ENCODE results near the gene ALDH5A1. TPM values are rescaled to one million over a fixed set of nuclear protein-coding genes. Genes with fewer than 3 reads are reported as not detected.

Gene ALDH5A1
- total and polyA plus RNA-seq, 2 donors (not counting 1 experiment from before 2014, with no cell fraction given), result 5.7 to 26.3 TPM

DNA sequence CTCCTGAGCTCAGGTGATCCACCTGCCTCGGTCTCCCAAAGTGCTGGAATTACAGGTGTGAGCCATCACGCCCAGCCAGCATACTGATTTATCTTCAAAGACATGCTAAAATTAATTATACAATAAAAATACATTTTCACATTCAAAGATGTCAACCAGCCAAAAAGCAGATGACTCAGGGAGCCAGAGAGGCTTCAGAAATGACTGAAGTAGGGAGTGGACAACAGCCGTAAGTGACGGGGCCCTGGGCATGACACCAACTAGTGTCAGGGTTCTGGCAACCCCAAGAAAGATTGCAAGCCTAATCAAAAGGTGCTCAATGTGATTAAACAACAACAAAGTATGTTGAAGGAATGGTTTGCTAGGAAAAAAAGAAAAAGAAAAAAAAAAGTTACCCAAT is 33.8 kb upstream of the ALDH5A1 start:
- TF ChIP-seq EZH2 (IDR thresholded peaks at IDR 0.05; ENCODE audit: borderline replicate concordance, insufficient read depth, low read depth, low read length, poor library complexity, severe bottlenecking), result no peak
- TF ChIP-seq, protein P1, sequence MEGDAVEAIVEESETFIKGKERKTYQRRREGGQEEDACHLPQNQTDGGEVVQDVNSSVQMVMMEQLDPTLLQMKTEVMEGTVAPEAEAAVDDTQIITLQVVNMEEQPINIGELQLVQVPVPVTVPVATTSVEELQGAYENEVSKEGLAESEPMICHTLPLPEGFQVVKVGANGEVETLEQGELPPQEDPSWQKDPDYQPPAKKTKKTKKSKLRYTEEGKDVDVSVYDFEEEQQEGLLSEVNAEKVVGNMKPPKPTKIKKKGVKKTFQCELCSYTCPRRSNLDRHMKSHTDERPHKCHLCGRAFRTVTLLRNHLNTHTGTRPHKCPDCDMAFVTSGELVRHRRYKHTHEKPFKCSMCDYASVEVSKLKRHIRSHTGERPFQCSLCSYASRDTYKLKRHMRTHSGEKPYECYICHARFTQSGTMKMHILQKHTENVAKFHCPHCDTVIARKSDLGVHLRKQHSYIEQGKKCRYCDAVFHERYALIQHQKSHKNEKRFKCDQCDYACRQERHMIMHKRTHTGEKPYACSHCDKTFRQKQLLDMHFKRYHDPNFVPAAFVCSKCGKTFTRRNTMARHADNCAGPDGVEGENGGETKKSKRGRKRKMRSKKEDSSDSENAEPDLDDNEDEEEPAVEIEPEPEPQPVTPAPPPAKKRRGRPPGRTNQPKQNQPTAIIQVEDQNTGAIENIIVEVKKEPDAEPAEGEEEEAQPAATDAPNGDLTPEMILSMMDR (IDR thresholded peaks at IDR 0.05), result no peak
- Mint-ChIP-seq H3K4me3 (no peak overlapping the region), H3K27me3 (no peaks in the 10 kb centered on the region), H3K4me1 (no peaks in the 10 kb centered on the region), H3K9me3 (ENCODE audit: insufficient read depth) (no peaks in the 10 kb centered on the region), H3K27ac (no peak overlapping the region)
- no peak overlapping the region for H2AFZ ChIP-seq (ENCODE audit: insufficient read depth, low read depth, low read length, poor library complexity, severe bottlenecking)
- POLR2A ChIA-PET, result no interaction called here
- 93% methylated on average over 3 of the region's 4 CpGs for WGBS (ENCODE audit: insufficient coverage)
- H3K4me1 ChIP-seq (ENCODE audit: control insufficient read depth in 2 of 2, insufficient read depth in 2 of 2, low read length in 2 of 2), result no peaks in the 10 kb centered on the region
- no peak overlapping the region for H3K4me2 ChIP-seq (replicated peaks; ENCODE audit: low read depth, low read length, poor library complexity, severe bottlenecking)
- H4K20me1 ChIP-seq (ENCODE audit: control insufficient read depth, insufficient read depth, low read length, poor library complexity, severe bottlenecking), result no peaks in the 10 kb centered on the region
- DNase-seq (no peak), ATAC-seq (ENCODE audit: low read depth) (no peak)
- H3K9me3 ChIP-seq (ENCODE audit: control extremely low read depth in 1 of 3, control insufficient read depth in 2 of 3, insufficient read depth in 1 of 3, low read length in 2 of 3), result no peaks in the 10 kb centered on the region
- no peaks in the 10 kb centered on the region for H3K79me2 ChIP-seq (ENCODE audit: control insufficient read depth, insufficient read depth, low read length)
- H3K27ac ChIP-seq (ENCODE audit: low read length in 2 of 2), result no peak overlapping the region
- CTCF ChIA-PET, result no interaction called here
- no peak overlapping the region for H3K9ac ChIP-seq (ENCODE audit: low read length)
- H3K36me3 ChIP-seq (replicated peaks in 1 of 2; ENCODE audit: control extremely low read depth in 1 of 2, control insufficient read depth in 1 of 2, extremely low read depth in 1 of 2, insufficient read depth in 2 of 2, low read length in 1 of 2), result no peaks in the 10 kb centered on the region
- no peaks in the 10 kb centered on the region for H3K27me3 ChIP-seq (replicated peaks in 1 of 4; ENCODE audit: control extremely low read depth in 1 of 4, control insufficient read depth in 3 of 4, insufficient read depth in 4 of 4, low read length in 3 of 4)
- intact Hi-C loops (cut with micrococcal nuclease), result no loop called here
- H3K4me3 ChIP-seq (ENCODE audit: control extremely low read depth in 1 of 5, extremely low read depth in 1 of 5, insufficient read depth in 1 of 5, low read depth in 2 of 5, low read length in 4 of 5), result no peak overlapping the region

DNA sequence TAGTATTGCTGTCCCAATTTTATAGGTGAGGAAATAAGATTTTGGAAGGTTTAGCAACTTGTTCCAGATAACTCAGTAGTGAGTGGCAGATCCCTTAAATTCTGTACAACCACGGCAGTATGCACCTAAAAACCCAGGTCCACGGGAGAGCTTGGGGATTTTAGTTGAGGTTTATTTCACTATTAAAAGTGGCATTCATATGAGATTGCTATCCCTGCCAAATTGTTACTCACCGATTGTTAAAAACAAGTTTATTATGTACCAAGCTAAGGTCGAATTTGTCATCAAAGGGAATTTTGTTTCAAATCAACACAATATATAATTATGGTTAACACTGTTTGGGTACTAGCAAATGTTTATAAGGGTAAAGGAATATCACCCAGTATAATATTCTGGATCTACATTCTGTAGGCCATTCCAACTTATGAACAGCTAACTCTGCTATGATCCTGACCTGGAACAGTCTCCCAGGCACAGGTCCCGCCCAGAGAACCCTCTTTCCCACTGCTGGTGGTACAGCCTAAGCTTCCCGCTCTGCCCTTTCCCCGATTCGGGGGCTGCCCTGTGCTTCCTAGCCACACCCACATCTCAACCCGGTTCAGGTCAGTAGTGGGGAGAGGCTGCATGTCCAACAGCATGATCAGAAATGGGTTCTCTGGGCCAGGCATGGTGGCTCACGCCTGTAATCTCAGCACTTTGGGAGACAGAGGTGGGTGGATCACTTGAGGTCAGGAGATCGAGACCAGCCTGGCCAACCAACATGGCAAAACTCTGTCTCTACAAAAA is 30.3 kb upstream of the ALDH5A1 start:
- ChIA-PET CTCF (no interaction called here), POLR2A (no interaction called here)
- Histone ChIP-seq H3K4me2 (replicated peaks; ENCODE audit: low read depth, low read length, poor library complexity, severe bottlenecking) (no peak overlapping the region), H3K4me3 (ENCODE audit: control extremely low read depth in 1 of 5, extremely low read depth in 1 of 5, insufficient read depth in 1 of 5, low read depth in 2 of 5, low read length in 4 of 5) (no peak overlapping the region), H3K9ac (ENCODE audit: low read length) (no peak overlapping the region), H3K9me3 (ENCODE audit: control extremely low read depth in 1 of 3, control insufficient read depth in 2 of 3, insufficient read depth in 1 of 3, low read length in 2 of 3) (no peaks in the 10 kb centered on the region), H3K27ac (ENCODE audit: low read length in 2 of 2) (no peak overlapping the region), H3K36me3 (replicated peaks in 1 of 2; ENCODE audit: control extremely low read depth in 1 of 2, control insufficient read depth in 1 of 2, extremely low read depth in 1 of 2, insufficient read depth in 2 of 2, low read length in 1 of 2) (no peaks in the 10 kb centered on the region), H3K4me1 (ENCODE audit: control insufficient read depth in 2 of 2, insufficient read depth in 2 of 2, low read length in 2 of 2) (no peaks in the 10 kb centered on the region), H4K20me1 (ENCODE audit: control insufficient read depth, insufficient read depth, low read length, poor library complexity, severe bottlenecking) (no peaks in the 10 kb centered on the region), H3K27me3 (replicated peaks in 1 of 4; ENCODE audit: control extremely low read depth in 1 of 4, control insufficient read depth in 3 of 4, insufficient read depth in 4 of 4, low read length in 3 of 4) (no peaks in the 10 kb centered on the region), H2AFZ (ENCODE audit: insufficient read depth, low read depth, low read length, poor library complexity, severe bottlenecking) (no peak overlapping the region), H3K79me2 (ENCODE audit: control insufficient read depth, insufficient read depth, low read length) (no peaks in the 10 kb centered on the region)
- WGBS (ENCODE audit: insufficient coverage), result 100% methylated on average over 2 of the region's 11 CpGs
- no peaks in the 10 kb centered on the region for H3K4me1 Mint-ChIP-seq
- H3K4me3 Mint-ChIP-seq, result no peak overlapping the region
- H3K27ac Mint-ChIP-seq, result no peak overlapping the region
- intact Hi-C loops (cut with micrococcal nuclease), result no loop called here
- DNase-seq (no peak), ATAC-seq (ENCODE audit: low read depth) (no peak)
- no peaks in the 10 kb centered on the region for H3K27me3 Mint-ChIP-seq
- H3K9me3 Mint-ChIP-seq (ENCODE audit: insufficient read depth), result no peaks in the 10 kb centered on the region
- TF ChIP-seq EZH2 (IDR thresholded peaks at IDR 0.05; ENCODE audit: borderline replicate concordance, insufficient read depth, low read depth, low read length, poor library complexity, severe bottlenecking), result no peak
- TF ChIP-seq, protein P1 (IDR thresholded peaks at IDR 0.05), result no peak

Measured in B cell (primary cell).